Lower leg skin (tissue), 3 donors: ENCODE results near the gene TAF7.

Experiments used
- CTCF ChIP-seq, 3 donors: fragments of 450-650 bp; IDR thresholded peaks; one replicate each; pipeline ENCODE4 v1.5.1; 2016; ENCODE audit warnings: antibody characterized with exemption in 3 of 3, mild to moderate bottlenecking in 3 of 3, moderate library complexity in 2 of 3
- POLR2A ChIP-seq, 2 donors: fragments of 450-650 bp; IDR thresholded peaks; one replicate each; pipeline ENCODE4 v1.6.1; 2016 to 2017; ENCODE audit warnings: antibody characterized with exemption in 2 of 2, mild to moderate bottlenecking in 1 of 2, moderate library complexity in 1 of 2

DNA sequence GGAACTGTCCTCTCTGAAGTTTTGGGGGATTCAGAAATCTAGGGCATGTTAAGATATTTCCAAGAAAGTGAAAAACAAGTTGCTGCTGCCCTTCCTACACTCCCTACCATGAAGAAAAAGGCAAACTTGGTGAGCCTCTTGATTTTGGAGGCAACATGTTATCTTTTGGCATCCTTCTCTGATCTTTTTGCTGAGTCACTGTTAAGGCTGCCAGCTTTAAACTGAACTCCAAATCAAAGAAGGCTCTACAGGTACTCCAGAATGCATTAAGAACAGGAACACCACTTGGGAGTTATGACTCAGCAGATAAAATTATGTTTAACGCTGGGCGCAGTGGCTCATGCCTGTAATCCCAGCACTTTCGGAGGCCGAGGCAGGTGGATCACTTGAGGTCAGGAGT is 51.4 kb downstream of the TAF7 start:
- TF ChIP-seq CTCF (IDR thresholded peaks at IDR 0.05): no peak
- no peak for TF ChIP-seq POLR2A (IDR thresholded peaks at IDR 0.05)
